Measurements from ENCODE around the gene TOX2. TPM values are rescaled to one million over a fixed set of nuclear protein-coding genes. Genes with fewer than 3 reads are reported as not detected.

The TOX2 gene
- total RNA-seq, 4 donors from 2014 or later = 0.20 to 0.42 TPM; not detected in 2

GRCh38 chr20:44070139-44070900 is 155.7 kb downstream of the TOX2 start:
- H3K4me3 ChIP-seq = no peak overlapping the region
- H3K27me3 ChIP-seq = no peaks in the 10 kb centered on the region
- in situ Hi-C loops (cut with MboI; ENCODE audit: low sequenced_read_pairs in 4 of 4) (loop anchor here in 1 of 4 donors (10.0 kb wide), 1 partner anchor 316 kb away; no protein-coding TSS in a partner anchor), intact Hi-C loops (cut with DNase I; ENCODE audit: low total_unique reads) (no loop called here)
- no peaks in the 10 kb centered on the region for H3K9me3 ChIP-seq
- no peak overlapping the region for H3K27ac ChIP-seq
- no peak for TF ChIP-seq CTCF (IDR thresholded peaks at IDR 0.05 in 4 of 5, conservative IDR thresholded peaks at IDR 0.05 in 1 of 5)
- TF ChIP-seq POLR2A (IDR thresholded peaks at IDR 0.05) = no peak
- no peaks in the 10 kb centered on the region for H3K4me1 ChIP-seq
- no peak for ATAC-seq
- no peak for DNase-seq
- H3K36me3 ChIP-seq = no peaks in the 10 kb centered on the region

- in situ Hi-C loops (cut with MboI; ENCODE audit: low sequenced_read_pairs in 4 of 4) (loop anchor here in 1 of 4 donors (10.0 kb wide), 1 partner anchor 316 kb away; no protein-coding TSS in a partner anchor), intact Hi-C loops (cut with DNase I; ENCODE audit: low total_unique reads) (no loop called here)
- H3K36me3 ChIP-seq = no peaks in the 10 kb centered on the region
- no peaks in the 10 kb centered on the region for H3K9me3 ChIP-seq
- TF ChIP-seq CTCF (IDR thresholded peaks at IDR 0.05 in 4 of 5, conservative IDR thresholded peaks at IDR 0.05 in 1 of 5) (no peak), POLR2A (IDR thresholded peaks at IDR 0.05) (no peak)
- H3K27me3 ChIP-seq = no peaks in the 10 kb centered on the region
- no peaks in the 10 kb centered on the region for H3K4me1 ChIP-seq
- DNase-seq = peak in 1 of 2 donors; percentile 2
- no peak overlapping the region for H3K4me3 ChIP-seq
- no peak overlapping the region for H3K27ac ChIP-seq
- ATAC-seq = no peak
Measured at GRCh38 chr20:44071057-44071456, 156.4 kb downstream of the TOX2 start.

- Histone ChIP-seq H3K27me3 (no peaks in the 10 kb centered on the region), H3K27ac (no peak overlapping the region), H3K4me1 (no peaks in the 10 kb centered on the region), H3K9me3 (no peaks in the 10 kb centered on the region), H3K36me3 (no peaks in the 10 kb centered on the region), H3K4me3 (no peak overlapping the region)
- no peak for TF ChIP-seq CTCF (IDR thresholded peaks at IDR 0.05 in 4 of 5, conservative IDR thresholded peaks at IDR 0.05 in 1 of 5)
- no peak for TF ChIP-seq POLR2A (IDR thresholded peaks at IDR 0.05)
- ATAC-seq = no peak
- in situ Hi-C loops (cut with MboI; ENCODE audit: low sequenced_read_pairs in 4 of 4) (loop anchor here in 1 of 4 donors (10.0 kb wide), 1 partner anchor 317 kb away; no protein-coding TSS in a partner anchor), intact Hi-C loops (cut with DNase I; ENCODE audit: low total_unique reads) (no loop called here)
- peak in 1 of 2 donors; percentile 5 for DNase-seq
Measured at GRCh38 chr20:44071526-44072111, 157.0 kb downstream of the TOX2 start.

- no peaks in the 10 kb centered on the region for H3K4me1 ChIP-seq
- intact Hi-C loops (cut with DNase I; ENCODE audit: low total_unique reads) (no loop called here), in situ Hi-C loops (cut with MboI; ENCODE audit: low sequenced_read_pairs in 4 of 4) (loop anchor here in 1 of 4 donors (10.0 kb wide), 1 partner anchor 318 kb away; no protein-coding TSS in a partner anchor)
- no peaks in the 10 kb centered on the region for H3K36me3 ChIP-seq
- no peaks in the 10 kb centered on the region for H3K27me3 ChIP-seq
- ATAC-seq (no peak), DNase-seq (no peak)
- TF ChIP-seq CTCF (IDR thresholded peaks at IDR 0.05 in 4 of 5, conservative IDR thresholded peaks at IDR 0.05 in 1 of 5) = no peak
- no peak for TF ChIP-seq POLR2A (IDR thresholded peaks at IDR 0.05)
- H3K9me3 ChIP-seq = no peaks in the 10 kb centered on the region
- H3K4me3 ChIP-seq = no peak overlapping the region
- H3K27ac ChIP-seq = no peak overlapping the region
Measured at GRCh38 chr20:44072384-44072783, 157.7 kb downstream of the TOX2 start.

All from gastrocnemius medialis (tissue), 4 donors.